IPS-20b (cell line): ENCODE data around the gene NOC4L.

ENCODE experiments used
- H3K27ac ChIP-seq: one replicate; pipeline ENCODE4 v1.5.1; 2013; ENCODE audit warnings: low read length
- H3K27me3 ChIP-seq: 2 replicates; pipeline ENCODE4 v1.6.1; 2013; ENCODE audit warnings: mild to moderate bottlenecking, low read length, inconsistent platforms; ENCODE audit not compliant: insufficient read depth
- H3K36me3 ChIP-seq: 2 replicates; pipeline ENCODE4 v1.6.1; 2013; ENCODE audit warnings: low read depth, mild to moderate bottlenecking, inconsistent platforms, low read length, moderate library complexity; ENCODE audit not compliant: insufficient read depth
- H3K4me1 ChIP-seq: 2 replicates; pipeline ENCODE4 v1.6.1; 2013; ENCODE audit warnings: mild to moderate bottlenecking, control low read depth, inconsistent platforms, low read length, moderate library complexity; ENCODE audit not compliant: insufficient read depth
- H3K4me3 ChIP-seq: 2 replicates; pipeline ENCODE4 v1.5.1; 2013; ENCODE audit warnings: mild to moderate bottlenecking, low read length, inconsistent platforms
- H3K9ac ChIP-seq: 2 replicates; pipeline ENCODE4 v1.6.1; 2013; ENCODE audit warnings: low read depth, mild to moderate bottlenecking, inconsistent platforms, low read length, moderate library complexity
- H3K9me3 ChIP-seq: 2 replicates; pipeline ENCODE4 v1.6.1; 2013; ENCODE audit warnings: mild to moderate bottlenecking, low read depth, low read length, inconsistent platforms; ENCODE audit not compliant: insufficient read depth

Gene NOC4L

GRCh38 chr12:132161796-132162507 is 17.7 kb downstream of the NOC4L start:
- H3K9me3 ChIP-seq = peaks cover 4% of the 10 kb centered on the region
- H3K27me3 ChIP-seq = peaks cover 29% of the 10 kb centered on the region
- H3K4me3 ChIP-seq = no peak overlapping the region
- H3K4me1 ChIP-seq = no peaks in the 10 kb centered on the region
- peaks cover 13% of the 10 kb centered on the region for H3K36me3 ChIP-seq
- H3K27ac ChIP-seq = no peak overlapping the region
- H3K9ac ChIP-seq = no peak overlapping the region

GRCh38 chr12:132162508-132163031 is 18.3 kb downstream of the NOC4L start:
- peaks cover 7% of the 10 kb centered on the region; the same call in 1 of the 2 replicates for H3K36me3 ChIP-seq
- H3K27me3 ChIP-seq = peaks cover 35% of the 10 kb centered on the region
- H3K27ac ChIP-seq = no peak overlapping the region
- H3K9ac ChIP-seq = no peak overlapping the region
- H3K4me1 ChIP-seq = no peaks in the 10 kb centered on the region
- H3K4me3 ChIP-seq = no peak overlapping the region
- no peaks in the 10 kb centered on the region for H3K9me3 ChIP-seq

GRCh38 chr12:132163041-132163910 is 19.0 kb downstream of the NOC4L start:
- H3K9me3 ChIP-seq = no peaks in the 10 kb centered on the region
- H3K27ac ChIP-seq = no peak overlapping the region
- no peak overlapping the region for H3K4me3 ChIP-seq
- no peaks in the 10 kb centered on the region for H3K4me1 ChIP-seq
- H3K36me3 ChIP-seq = peaks cover under 1% of the 10 kb centered on the region; the same call in 1 of the 2 replicates
- H3K27me3 ChIP-seq = peaks cover 40% of the 10 kb centered on the region
- no peak overlapping the region for H3K9ac ChIP-seq

GRCh38 chr12:132163911-132164288 is 19.6 kb downstream of the NOC4L start:
- Histone ChIP-seq H3K27ac (no peak overlapping the region), H3K9me3 (no peaks in the 10 kb centered on the region), H3K4me1 (no peaks in the 10 kb centered on the region), H3K36me3 (no peaks in the 10 kb centered on the region), H3K9ac (no peak overlapping the region), H3K27me3 (peaks cover 40% of the 10 kb centered on the region), H3K4me3 (no peak overlapping the region)

- H3K4me3 ChIP-seq = no peak overlapping the region
- H3K4me1 ChIP-seq = no peaks in the 10 kb centered on the region
- H3K27me3 ChIP-seq = peaks cover 41% of the 10 kb centered on the region
- no peaks in the 10 kb centered on the region for H3K9me3 ChIP-seq
- no peak overlapping the region for H3K27ac ChIP-seq
- H3K9ac ChIP-seq = no peak overlapping the region
- no peaks in the 10 kb centered on the region for H3K36me3 ChIP-seq
Measured at GRCh38 chr12:132164426-132164825, 20.2 kb downstream of the NOC4L start.

GRCh38 chr12:132165584-132165983 is 21.3 kb downstream of the NOC4L start:
- Histone ChIP-seq H3K9me3 (no peaks in the 10 kb centered on the region), H3K4me1 (no peaks in the 10 kb centered on the region), H3K36me3 (no peaks in the 10 kb centered on the region), H3K4me3 (no peak overlapping the region), H3K27ac (no peak overlapping the region), H3K9ac (no peak overlapping the region), H3K27me3 (peaks cover 53% of the 10 kb centered on the region)

GRCh38 chr12:132166093-132166492 is 21.8 kb downstream of the NOC4L start:
- Histone ChIP-seq H3K27me3 (peaks cover 56% of the 10 kb centered on the region), H3K36me3 (no peaks in the 10 kb centered on the region), H3K27ac (no peak overlapping the region), H3K9ac (no peak overlapping the region), H3K4me1 (no peaks in the 10 kb centered on the region), H3K9me3 (no peaks in the 10 kb centered on the region), H3K4me3 (no peak overlapping the region)

- peaks cover 53% of the 10 kb centered on the region for H3K27me3 ChIP-seq
- H3K4me3 ChIP-seq = no peak overlapping the region
- H3K36me3 ChIP-seq = no peaks in the 10 kb centered on the region
- H3K27ac ChIP-seq = no peak overlapping the region
- no peaks in the 10 kb centered on the region for H3K4me1 ChIP-seq
- no peaks in the 10 kb centered on the region for H3K9me3 ChIP-seq
- H3K9ac ChIP-seq = no peak overlapping the region
Measured at GRCh38 chr12:132166801-132167591, 22.7 kb downstream of the NOC4L start.

- no peaks in the 10 kb centered on the region for H3K9me3 ChIP-seq
- peaks cover 49% of the 10 kb centered on the region for H3K27me3 ChIP-seq
- no peak overlapping the region for H3K9ac ChIP-seq
- H3K4me3 ChIP-seq = no peak overlapping the region
- no peaks in the 10 kb centered on the region for H3K4me1 ChIP-seq
- no peaks in the 10 kb centered on the region for H3K36me3 ChIP-seq
- H3K27ac ChIP-seq = no peak overlapping the region
Measured at GRCh38 chr12:132167611-132168310, 23.5 kb downstream of the NOC4L start.

GRCh38 chr12:132168311-132169031 is 24.2 kb downstream of the NOC4L start:
- Histone ChIP-seq H3K36me3 (no peaks in the 10 kb centered on the region), H3K9ac (no peak overlapping the region), H3K4me3 (no peak overlapping the region), H3K27me3 (peaks cover 48% of the 10 kb centered on the region), H3K27ac (no peak overlapping the region), H3K4me1 (no peaks in the 10 kb centered on the region), H3K9me3 (no peaks in the 10 kb centered on the region)
